Stimulated activated CD8-positive, alpha-beta memory T cell treated with anti-CD3 and anti-CD28 coated beads, Interleukin-12 subunit alpha, Interleukin-12 subunit beta, amount 100 ng/mL, for 1 hour (primary cell): ENCODE measurements around the gene PRKRA.
"Not testable (repeated sequence)": the region's sequence is repeated elsewhere in the genome, so short reads cannot be mapped to it uniquely, and the experiment has no call there.

ENCODE experiments used
- DNase-seq: peaks from one replicate; pipeline ENCODE4 v3.0.0-alpha.2; 2020; ENCODE audit warnings: low read depth

Gene PRKRA

DNA sequence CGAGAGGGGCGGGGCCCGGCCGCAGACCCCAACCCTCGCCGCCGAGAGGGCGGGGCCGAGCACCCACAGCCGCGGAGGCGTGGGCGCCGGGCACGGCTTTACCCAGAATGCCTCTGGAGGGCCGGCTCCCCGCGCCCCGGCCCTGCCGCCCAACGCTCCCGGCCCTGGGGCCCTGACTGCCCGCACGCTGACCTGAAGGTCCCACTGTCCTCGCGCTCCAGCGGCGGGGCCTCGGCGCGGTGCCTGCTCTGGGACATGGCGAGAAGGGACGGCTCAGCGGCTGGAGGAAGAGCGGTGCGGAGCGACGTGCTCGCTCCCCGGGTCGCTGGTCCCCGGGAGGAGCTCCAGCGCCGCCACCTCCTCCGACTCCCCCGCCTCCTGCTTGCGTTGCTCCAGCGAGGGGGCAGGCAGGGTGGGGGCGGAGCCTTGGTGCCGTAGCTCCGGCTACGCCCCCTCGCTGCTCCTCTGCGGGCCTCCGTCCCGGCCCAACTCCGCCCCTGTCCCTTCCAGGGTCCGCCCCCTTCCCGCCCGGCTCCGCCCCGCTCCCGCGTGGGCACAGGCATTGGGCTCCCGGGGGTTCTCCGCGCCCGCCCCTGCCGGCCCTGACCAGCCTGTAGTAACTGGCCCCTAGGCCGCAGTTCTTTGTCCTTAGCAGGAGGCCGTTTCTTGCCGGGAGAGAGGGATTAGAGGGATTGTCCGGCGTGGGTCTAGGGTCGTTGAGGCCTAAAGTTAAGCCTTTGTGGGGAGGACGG, at the start of gene PRKRA, which contains the start of gene PJVK:
PRKRA (minus strand) TSS at position 402 of the 752 bp plus-strand sequence; CDS start at position 257, 145 bp downstream.
PJVK (plus strand) TSS at position 605 of the 752 bp plus-strand sequence. CDS start 2,032 bp downstream, outside the sequence.
- DNase-seq, result peak; percentile 88

DNA sequence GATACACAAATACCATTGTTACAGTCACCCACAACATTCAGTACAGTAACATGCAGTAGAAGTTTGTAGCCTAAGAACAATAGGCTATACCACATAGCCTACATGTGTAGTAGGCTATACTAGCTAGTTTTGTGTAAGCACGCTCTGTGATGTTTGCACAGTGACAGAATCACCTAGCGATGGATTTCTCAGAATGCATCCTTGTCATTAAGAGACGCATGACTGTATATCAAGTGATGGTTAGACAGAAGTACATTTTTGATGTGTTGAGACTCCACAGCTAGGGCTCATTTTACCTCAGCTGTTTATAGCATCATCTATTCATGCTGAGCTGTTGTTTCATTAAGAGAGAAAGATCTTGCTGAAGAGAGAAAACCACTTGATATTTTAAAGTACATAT, 48.7 kb upstream of the PRKRA start:
- DNase-seq, result no peak

DNA sequence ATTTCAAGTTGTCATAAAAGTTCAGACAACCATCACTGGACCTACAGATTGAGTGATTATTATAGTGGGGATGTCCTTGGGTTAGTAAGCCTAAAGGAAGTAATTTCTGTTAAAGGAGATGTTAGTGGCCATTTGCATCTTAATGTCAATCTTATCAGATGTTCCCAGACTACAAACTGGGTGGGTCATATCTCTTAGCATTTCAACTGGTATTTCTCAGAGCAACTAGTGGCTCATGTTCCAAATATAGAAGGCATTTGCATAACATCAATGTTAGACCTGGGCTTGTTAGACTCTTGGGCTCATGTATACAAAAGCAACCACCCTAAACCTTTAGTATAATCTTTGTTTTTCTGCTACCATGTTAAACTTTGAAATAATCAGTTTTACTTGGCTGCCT, 47.2 kb upstream of the PRKRA start:
- DNase-seq, result no peak

DNA sequence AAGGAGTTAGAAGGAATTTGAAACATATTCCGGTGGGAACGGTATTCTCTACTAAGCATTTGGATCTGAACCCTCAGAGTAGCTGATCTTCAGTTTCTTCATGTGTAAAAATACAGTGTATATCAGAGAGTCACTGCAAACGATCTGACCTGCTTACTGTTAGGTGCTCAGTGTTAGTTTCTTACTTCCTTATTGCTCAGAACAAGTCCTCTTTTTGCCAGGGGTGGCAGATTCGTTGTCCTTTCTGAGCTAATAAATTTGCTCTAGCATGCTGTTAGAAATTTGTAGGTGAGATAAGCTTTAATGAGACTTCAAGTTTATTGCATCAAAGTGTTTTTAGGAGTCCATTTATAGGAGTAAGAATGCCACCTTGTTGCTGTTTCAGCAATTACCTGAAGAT, 45.1 kb upstream of the PRKRA start:
- DNase-seq, result no peak

GRCh38 chr2:178491612-178492011, 40.6 kb upstream of the PRKRA start:
- DNase-seq, result no peak

DNA sequence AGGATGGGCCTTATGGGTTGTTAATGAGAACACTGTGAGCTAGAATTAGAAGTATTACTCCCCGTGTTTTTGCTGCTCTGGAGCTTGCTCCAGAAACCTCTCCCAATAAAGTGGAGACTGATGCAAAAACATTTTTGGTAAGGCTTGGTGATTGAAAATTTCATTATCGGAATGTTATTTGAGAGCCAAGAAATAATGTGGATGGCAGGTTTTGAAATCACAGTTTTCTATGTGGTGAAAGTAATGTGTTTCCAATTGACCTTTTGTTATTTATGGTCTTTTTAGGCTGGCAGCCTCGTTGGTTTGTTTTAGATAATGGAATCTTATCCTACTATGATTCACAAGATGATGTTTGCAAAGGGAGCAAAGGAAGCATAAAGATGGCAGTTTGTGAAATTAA, 34.4 kb upstream of the PRKRA start:
- no peak for DNase-seq

DNA sequence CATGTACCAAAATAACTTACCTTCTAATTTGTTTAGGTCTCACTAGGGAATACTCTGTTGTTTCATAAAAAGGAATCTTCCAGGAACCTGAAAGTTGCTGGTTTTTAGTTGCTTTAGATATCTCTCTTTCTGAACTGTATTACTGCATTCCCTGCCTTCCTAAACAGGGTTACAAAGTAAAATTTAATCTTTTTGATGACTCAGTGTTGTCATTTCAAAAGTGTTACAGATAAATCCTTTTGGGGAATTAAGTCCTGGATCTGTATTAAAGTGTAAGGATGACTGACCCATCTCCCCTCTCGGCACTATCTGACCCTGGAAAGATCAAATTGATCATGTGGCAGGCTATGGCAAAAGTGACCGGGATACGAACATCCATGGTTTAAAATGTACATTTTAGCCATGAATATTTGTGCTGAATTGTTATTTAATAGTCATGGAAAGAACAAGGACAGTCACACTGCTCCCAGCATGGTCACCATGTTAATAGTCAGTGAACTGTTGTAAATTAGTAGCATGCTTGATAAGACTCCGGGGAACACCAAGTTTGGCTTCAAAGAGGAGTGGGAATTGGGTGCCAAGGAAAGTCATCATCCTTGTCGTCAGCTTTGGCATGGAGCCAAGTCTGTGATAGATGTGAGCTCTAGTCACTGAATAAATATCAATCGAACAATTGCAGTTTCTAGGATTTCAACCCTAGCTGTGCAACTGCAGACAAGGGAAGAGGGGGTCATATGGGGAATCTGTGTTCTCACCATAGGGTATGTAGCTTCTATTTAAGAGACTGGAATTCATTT, 33.5 kb upstream of the PRKRA start:
- DNase-seq, result no peak

DNA sequence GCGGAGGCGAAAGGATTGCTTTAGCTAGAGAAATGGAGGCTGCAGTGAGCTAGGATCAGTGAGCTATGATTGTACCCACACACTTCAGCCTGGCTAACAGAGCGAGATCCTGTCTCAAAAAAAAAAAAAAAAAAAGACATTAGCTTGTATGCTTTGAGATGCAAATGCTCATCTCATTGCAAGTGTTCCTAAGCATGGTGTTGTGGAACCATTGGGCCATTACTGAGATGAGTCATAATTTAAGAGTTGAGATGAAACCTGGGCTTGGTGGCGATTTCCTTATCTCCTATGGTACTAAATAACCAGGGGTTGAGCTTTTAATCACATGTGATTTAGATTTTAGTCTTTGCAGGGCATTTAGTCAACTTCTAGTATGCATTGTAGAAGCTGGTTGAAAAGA, 31.5 kb upstream of the PRKRA start:
- no peak for DNase-seq

GRCh38 chr2:178480227-178481181, 29.5 kb upstream of the PRKRA start, which contains the start of gene PLEKHA3:
TSS of gene PLEKHA3 (plus strand) at chr2:178480457. CDS start at chr2:178480870, 413 bp downstream.
- peak; percentile 54 for DNase-seq

DNA sequence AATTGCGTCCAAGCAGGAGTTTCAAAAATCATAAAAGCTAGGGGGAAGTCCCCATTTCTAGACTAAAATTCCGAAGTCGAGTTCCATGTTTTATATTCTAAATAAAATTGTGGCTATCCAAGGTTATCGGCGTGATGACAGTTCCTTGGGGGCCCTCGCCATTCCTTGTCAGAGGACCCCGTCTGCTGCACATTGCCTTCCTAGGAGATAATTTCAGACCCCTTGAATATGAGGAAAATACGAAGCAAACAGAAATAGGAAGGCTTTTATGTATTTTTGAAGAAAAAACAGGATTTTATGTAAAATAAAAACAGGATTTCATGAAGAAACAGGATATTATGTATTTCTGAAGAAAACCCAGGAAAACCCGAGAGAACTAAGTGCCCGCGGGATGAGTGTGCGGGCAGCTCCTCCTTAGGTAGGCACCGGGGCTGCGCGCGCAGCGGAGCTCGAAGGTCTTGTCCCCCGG, 28.8 kb upstream of the PRKRA start:
- no peak for DNase-seq

GRCh38 chr2:178479275-178479616, 28.3 kb upstream of the PRKRA start:
- no peak for DNase-seq

DNA sequence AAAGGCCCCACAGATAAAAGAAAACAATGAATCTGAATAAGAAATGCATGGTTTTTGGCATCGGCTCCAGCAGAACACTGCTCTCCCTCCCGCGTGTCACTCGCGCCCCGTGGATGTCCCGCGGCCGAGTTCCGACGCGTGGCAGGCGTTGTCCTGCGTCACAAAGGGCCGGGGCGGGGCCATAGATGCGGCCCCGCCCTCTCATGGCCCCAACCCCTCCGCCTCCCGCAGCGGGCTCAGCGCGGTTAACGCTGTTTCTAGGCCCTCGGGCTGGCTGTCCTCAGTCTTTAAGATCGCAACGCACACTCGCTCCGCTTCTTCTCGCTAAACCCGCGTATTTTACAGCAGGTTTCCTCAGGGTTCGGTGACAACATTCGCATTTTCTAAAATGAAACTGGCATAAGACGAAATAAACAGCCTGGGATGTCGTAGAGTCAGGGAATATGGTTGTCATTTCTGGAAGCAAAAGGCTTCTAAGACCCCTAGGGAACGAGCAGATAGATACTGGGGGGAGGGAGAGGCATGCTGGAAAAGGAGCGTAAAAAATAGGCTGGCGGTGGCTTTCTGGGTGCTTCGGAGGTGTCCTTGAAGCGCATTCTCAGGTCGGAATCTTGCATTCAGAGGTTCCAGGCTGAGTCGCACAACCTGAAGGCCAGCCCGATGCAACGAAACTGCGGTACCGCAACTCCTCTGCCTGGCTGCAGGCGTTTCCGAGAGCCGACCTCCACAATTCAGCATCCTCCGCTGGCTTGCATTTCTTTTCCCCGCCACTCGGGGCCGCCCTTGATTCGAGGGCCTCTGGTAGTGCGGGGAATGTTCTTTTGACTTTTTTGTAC, 27.7 kb upstream of the PRKRA start, which contains the start of gene FKBP7:
FKBP7 (minus strand) TSS at position 162 of the 836 bp plus-strand sequence; CDS start at position 61, 101 bp downstream.
- DNase-seq, result peak; percentile 75

DNA sequence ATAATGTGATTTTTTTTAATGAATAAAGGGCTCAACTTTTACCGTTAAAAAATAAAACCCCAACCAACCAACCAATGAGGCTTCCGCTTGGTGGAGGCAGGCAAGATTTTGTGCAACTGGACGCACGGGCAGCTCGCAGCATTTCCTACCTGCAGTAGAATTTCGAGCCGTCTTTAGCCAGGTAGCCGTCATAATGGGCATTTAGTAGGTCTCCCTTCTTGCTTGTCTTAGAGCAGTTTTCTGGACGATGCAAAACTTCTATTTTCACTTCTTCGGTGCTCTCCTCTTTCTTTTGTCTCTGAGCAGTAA, 27.1 kb upstream of the PRKRA start:
- no peak for DNase-seq

- no peak for DNase-seq
Observed at GRCh38 chr2:178477443-178478129, 26.6 kb upstream of the PRKRA start.

GRCh38 chr2:178476477-178476876, 25.5 kb upstream of the PRKRA start:
- no peak for DNase-seq

GRCh38 chr2:178474560-178474959, 23.6 kb upstream of the PRKRA start:
- DNase-seq, result no peak

GRCh38 chr2:178473931-178474330, 23.0 kb upstream of the PRKRA start:
- no peak for DNase-seq

DNA sequence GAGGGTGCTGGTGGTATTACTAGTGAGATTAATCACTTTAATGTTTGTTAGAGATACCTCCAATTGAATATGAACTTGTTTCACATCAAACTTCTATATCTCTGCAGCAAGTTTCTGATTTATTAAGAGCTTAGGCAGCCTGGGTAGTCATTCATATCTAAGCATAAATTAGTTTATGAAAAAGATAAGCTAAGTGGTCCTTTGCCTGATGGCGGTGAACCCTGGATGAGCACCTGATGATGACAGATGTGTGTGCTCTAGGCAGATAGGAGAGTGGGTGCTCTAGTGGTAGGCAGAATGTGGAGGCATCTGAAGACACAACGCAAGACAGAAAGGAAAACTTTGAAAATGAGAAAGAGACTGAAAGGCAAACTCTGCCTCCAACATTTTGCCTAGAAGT, 22.4 kb upstream of the PRKRA start:
- no peak for DNase-seq

- DNase-seq, result not testable (repeated sequence)
Observed at GRCh38 chr2:178471313-178471712, 20.3 kb upstream of the PRKRA start.

GRCh38 chr2:178469219-178469849, 18.4 kb upstream of the PRKRA start:
- no peak for DNase-seq
